Smooth muscle cell (in vitro differentiated cells): ENCODE results near the gene ZSWIM1. TPM values are rescaled to one million over a fixed set of nuclear protein-coding genes. Genes with fewer than 3 reads are reported as not detected.
"Not testable (repeated sequence)": the region's sequence is repeated elsewhere in the genome, so short reads cannot be mapped to it uniquely, and the experiment has no call there.

Experiments used
- DNase-seq: peaks from one replicate; lab custom pipeline; 2025; ENCODE audit not compliant: unreplicated experiment; lab: John Stamatoyannopoulos, UW
- H2AFZ ChIP-seq: fragments of 200-600 bp; sonication (generic); 2 replicates; pipeline ENCODE4 v1.6.0; 2016; ENCODE audit warnings: antibody characterized with exemption, low read depth, mild to moderate bottlenecking
- H3F3A ChIP-seq: fragments of 200-600 bp; sonication (generic); 2 replicates; pipeline ENCODE4 v1.6.0; 2017; ENCODE audit warnings: antibody characterized with exemption, low read depth
- H3K27ac ChIP-seq: fragments of 200-600 bp; sonication (generic); 2 replicates; pipeline ENCODE4 v1.5.1; 2016; ENCODE audit warnings: low read depth, mild to moderate bottlenecking
- H3K27me3 ChIP-seq: fragments of 200-600 bp; sonication (generic); 2 replicates; pipeline ENCODE4 v1.6.1; 2016; ENCODE audit warnings: low read depth, mild to moderate bottlenecking
- H3K36me3 ChIP-seq: fragments of 200-600 bp; sonication (generic); 2 replicates; pipeline ENCODE4 v1.5.1; 2016; ENCODE audit warnings: low read depth
- H3K4me1 ChIP-seq: fragments of 200-600 bp; sonication (generic); 2 replicates; pipeline ENCODE4 v1.5.1; 2016; ENCODE audit warnings: low read depth
- H3K4me2 ChIP-seq: fragments of 200-600 bp; sonication (generic); 2 replicates; pipeline ENCODE4 v1.6.0; 2016; ENCODE audit warnings: mild to moderate bottlenecking
- H3K4me3 ChIP-seq: fragments of 200-600 bp; sonication (generic); 2 replicates; pipeline ENCODE4 v1.5.1; 2016; ENCODE audit warnings: mild to moderate bottlenecking
- H3K79me2 ChIP-seq: fragments of 200-600 bp; sonication (generic); 2 replicates; pipeline ENCODE4 v1.6.0; 2016; ENCODE audit warnings: low read depth, mild to moderate bottlenecking
- H3K9ac ChIP-seq: fragments of 200-600 bp; sonication (generic); 2 replicates; pipeline ENCODE4 v1.6.0; 2016; ENCODE audit warnings: low read depth
- H3K9me3 ChIP-seq: fragments of 200-600 bp; sonication (generic); replicated peaks from 2 replicates; pipeline ENCODE4 v1.5.1; 2016; ENCODE audit warnings: low read depth
- H4K20me1 ChIP-seq: fragments of 200-600 bp; sonication (generic); 2 replicates; pipeline ENCODE4 v1.6.0; 2016; ENCODE audit warnings: low read depth
- CTCF ChIP-seq: fragments of 200-600 bp; sonication (generic); IDR thresholded peaks from 2 replicates; pipeline ENCODE4 v1.5.1; 2017; ENCODE audit warnings: borderline replicate concordance, mild to moderate bottlenecking, antibody characterized with exemption; ENCODE audit not compliant: insufficient read depth, poor library complexity, severe bottlenecking
- WGBS: methylation state at CpG from one replicate; pipeline ENCODE4 v1.1.7; 2016; ENCODE audit warnings: low lambda C conversion rate; 5-methylcytosine and 5-hydroxymethylcytosine counted together
- polyA plus RNA-seq: library from polyadenylated mRNA; unstranded; fragments of >200 nt; fragmentation: Nextera tagmentation; extraction: Ambion mirVana; gene quantifications from 2 replicates; pipeline ENCODE4 v1.2.1, GENCODE V29; 2016
- total RNA-seq: library from RNA; depleted of rRNA; stranded (reverse); fragments of >200 nt; gene quantifications from 2 replicates; pipeline ENCODE4 v1.2.3, GENCODE V29; 2014

Gene ZSWIM1
- total and polyA plus RNA-seq, 2 experiments from 2014 or later: 5.7 to 12.2 TPM

GRCh38 chr20:45867819-45868176 lies 13.2 kb upstream of the ZSWIM1 start:
- H3F3A ChIP-seq: no peaks in the 10 kb centered on the region
- no peaks in the 10 kb centered on the region for H4K20me1 ChIP-seq
- H3K4me3 ChIP-seq: no peak overlapping the region
- TF ChIP-seq CTCF: no peak
- no peaks in the 10 kb centered on the region for H3K27me3 ChIP-seq
- peak overlapping the region; percentile 12 for H3K4me2 ChIP-seq
- no peaks in the 10 kb centered on the region for H3K9me3 ChIP-seq
- no peaks in the 10 kb centered on the region for H3K4me1 ChIP-seq
- H2AFZ ChIP-seq: no peak overlapping the region
- H3K27ac ChIP-seq: peak overlapping the region; percentile 91
- DNase-seq: no peak
- no peaks in the 10 kb centered on the region for H3K79me2 ChIP-seq
- H3K36me3 ChIP-seq: no peaks in the 10 kb centered on the region
- peak overlapping the region; percentile 74 for H3K9ac ChIP-seq

- no peaks in the 10 kb centered on the region for H3K9me3 ChIP-seq
- no peaks in the 10 kb centered on the region for H3K27me3 ChIP-seq
- 91% methylated on average over 4 of the region's 4 CpGs for WGBS
- peaks cover 4% of the 10 kb centered on the region for H3K36me3 ChIP-seq
- DNase-seq: no peak
- H4K20me1 ChIP-seq: no peaks in the 10 kb centered on the region
- no peaks in the 10 kb centered on the region for H3F3A ChIP-seq
- no peak for TF ChIP-seq CTCF
- no peak overlapping the region for H2AFZ ChIP-seq
- no peak overlapping the region for H3K4me2 ChIP-seq
- no peak overlapping the region for H3K9ac ChIP-seq
- H3K27ac ChIP-seq: no peak overlapping the region
- H3K79me2 ChIP-seq: no peaks in the 10 kb centered on the region
- no peaks in the 10 kb centered on the region for H3K4me1 ChIP-seq
- H3K4me3 ChIP-seq: no peak overlapping the region
These were observed 8.4 kb upstream of the ZSWIM1 start for GRCh38 chr20:45872626-45873025.

- TF ChIP-seq CTCF: no peak
- Histone ChIP-seq H3K9ac (no peak overlapping the region), H3K4me1 (no peaks in the 10 kb centered on the region), H2AFZ (no peak overlapping the region), H4K20me1 (no peaks in the 10 kb centered on the region), H3K27me3 (no peaks in the 10 kb centered on the region), H3K4me3 (no peak overlapping the region), H3K4me2 (no peak overlapping the region), H3K79me2 (no peaks in the 10 kb centered on the region), H3K27ac (no peak overlapping the region), H3K9me3 (no peaks in the 10 kb centered on the region), H3K36me3 (peaks cover 4% of the 10 kb centered on the region), H3F3A (no peaks in the 10 kb centered on the region)
- DNase-seq: no peak
- 93% methylated on average over 1 of the region's 1 CpG for WGBS
These were observed 7.5 kb upstream of the ZSWIM1 start for GRCh38 chr20:45873409-45874103.

- H3K9ac ChIP-seq, H3K9me3 ChIP-seq, H4K20me1 ChIP-seq, H3K4me3 ChIP-seq, H3K4me1 ChIP-seq, H3K36me3 ChIP-seq, H2AFZ ChIP-seq, H3F3A ChIP-seq, H3K4me2 ChIP-seq, DNase-seq, H3K27ac ChIP-seq, H3K79me2 ChIP-seq, H3K27me3 ChIP-seq: not testable (repeated sequence)
- 95% methylated on average over 10 of the region's 10 CpGs for WGBS
These were observed 6.9 kb upstream of the ZSWIM1 start for GRCh38 chr20:45874104-45874481.
